ENCODE data around the gene C1QA.

DNA sequence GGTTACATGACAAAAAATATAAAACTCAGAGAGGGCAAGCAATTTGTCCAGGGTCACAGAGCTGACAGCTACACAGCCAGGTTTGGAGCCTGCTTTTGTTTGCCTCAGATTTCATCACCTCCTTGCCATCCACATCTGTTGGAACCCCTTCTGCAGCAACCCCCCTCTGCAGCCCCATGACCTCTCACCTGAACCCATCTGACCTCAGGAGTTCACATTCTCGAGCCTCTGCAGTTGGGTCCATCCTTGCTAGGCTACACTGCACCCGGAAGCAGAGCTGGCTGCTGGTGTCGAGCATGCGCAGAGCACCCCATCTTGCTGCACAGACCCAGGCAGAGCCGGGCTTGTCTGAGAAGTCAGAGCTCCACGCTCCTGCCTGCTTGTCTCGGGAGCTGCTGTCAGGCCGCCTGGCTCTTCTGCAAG, 26.6 kb downstream of the C1QA start:
- TF ChIP-seq POLR2AphosphoS5 (IDR thresholded peaks at IDR 0.05; ENCODE audit: low read depth) (no peak), GABPA (IDR thresholded peaks at IDR 0.05; ENCODE audit: low read depth) (no peak), SPI1 (IDR thresholded peaks at IDR 0.05; ENCODE audit: borderline replicate concordance, low read depth) (no peak)
- TF ChIP-seq, protein P1, sequence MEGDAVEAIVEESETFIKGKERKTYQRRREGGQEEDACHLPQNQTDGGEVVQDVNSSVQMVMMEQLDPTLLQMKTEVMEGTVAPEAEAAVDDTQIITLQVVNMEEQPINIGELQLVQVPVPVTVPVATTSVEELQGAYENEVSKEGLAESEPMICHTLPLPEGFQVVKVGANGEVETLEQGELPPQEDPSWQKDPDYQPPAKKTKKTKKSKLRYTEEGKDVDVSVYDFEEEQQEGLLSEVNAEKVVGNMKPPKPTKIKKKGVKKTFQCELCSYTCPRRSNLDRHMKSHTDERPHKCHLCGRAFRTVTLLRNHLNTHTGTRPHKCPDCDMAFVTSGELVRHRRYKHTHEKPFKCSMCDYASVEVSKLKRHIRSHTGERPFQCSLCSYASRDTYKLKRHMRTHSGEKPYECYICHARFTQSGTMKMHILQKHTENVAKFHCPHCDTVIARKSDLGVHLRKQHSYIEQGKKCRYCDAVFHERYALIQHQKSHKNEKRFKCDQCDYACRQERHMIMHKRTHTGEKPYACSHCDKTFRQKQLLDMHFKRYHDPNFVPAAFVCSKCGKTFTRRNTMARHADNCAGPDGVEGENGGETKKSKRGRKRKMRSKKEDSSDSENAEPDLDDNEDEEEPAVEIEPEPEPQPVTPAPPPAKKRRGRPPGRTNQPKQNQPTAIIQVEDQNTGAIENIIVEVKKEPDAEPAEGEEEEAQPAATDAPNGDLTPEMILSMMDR (IDR thresholded peaks at IDR 0.05; ENCODE audit: insufficient read depth, low read length) = no peak
- TF ChIP-seq, protein P2, sequence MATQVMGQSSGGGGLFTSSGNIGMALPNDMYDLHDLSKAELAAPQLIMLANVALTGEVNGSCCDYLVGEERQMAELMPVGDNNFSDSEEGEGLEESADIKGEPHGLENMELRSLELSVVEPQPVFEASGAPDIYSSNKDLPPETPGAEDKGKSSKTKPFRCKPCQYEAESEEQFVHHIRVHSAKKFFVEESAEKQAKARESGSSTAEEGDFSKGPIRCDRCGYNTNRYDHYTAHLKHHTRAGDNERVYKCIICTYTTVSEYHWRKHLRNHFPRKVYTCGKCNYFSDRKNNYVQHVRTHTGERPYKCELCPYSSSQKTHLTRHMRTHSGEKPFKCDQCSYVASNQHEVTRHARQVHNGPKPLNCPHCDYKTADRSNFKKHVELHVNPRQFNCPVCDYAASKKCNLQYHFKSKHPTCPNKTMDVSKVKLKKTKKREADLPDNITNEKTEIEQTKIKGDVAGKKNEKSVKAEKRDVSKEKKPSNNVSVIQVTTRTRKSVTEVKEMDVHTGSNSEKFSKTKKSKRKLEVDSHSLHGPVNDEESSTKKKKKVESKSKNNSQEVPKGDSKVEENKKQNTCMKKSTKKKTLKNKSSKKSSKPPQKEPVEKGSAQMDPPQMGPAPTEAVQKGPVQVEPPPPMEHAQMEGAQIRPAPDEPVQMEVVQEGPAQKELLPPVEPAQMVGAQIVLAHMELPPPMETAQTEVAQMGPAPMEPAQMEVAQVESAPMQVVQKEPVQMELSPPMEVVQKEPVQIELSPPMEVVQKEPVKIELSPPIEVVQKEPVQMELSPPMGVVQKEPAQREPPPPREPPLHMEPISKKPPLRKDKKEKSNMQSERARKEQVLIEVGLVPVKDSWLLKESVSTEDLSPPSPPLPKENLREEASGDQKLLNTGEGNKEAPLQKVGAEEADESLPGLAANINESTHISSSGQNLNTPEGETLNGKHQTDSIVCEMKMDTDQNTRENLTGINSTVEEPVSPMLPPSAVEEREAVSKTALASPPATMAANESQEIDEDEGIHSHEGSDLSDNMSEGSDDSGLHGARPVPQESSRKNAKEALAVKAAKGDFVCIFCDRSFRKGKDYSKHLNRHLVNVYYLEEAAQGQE (IDR thresholded peaks at IDR 0.05; ENCODE audit: insufficient replicate concordance, low read depth) = no peak
